ENCODE results near the gene FBXO5. TPM values are rescaled to one million over a fixed set of nuclear protein-coding genes. Genes with fewer than 3 reads are reported as not detected.

Gene FBXO5, protein sequence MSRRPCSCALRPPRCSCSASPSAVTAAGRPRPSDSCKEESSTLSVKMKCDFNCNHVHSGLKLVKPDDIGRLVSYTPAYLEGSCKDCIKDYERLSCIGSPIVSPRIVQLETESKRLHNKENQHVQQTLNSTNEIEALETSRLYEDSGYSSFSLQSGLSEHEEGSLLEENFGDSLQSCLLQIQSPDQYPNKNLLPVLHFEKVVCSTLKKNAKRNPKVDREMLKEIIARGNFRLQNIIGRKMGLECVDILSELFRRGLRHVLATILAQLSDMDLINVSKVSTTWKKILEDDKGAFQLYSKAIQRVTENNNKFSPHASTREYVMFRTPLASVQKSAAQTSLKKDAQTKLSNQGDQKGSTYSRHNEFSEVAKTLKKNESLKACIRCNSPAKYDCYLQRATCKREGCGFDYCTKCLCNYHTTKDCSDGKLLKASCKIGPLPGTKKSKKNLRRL
- total RNA-seq (2022; extraction: Qiagen RNA extraction) = 18.9 to 23.6 TPM (median 19.4 TPM) in 5 replicates

DNA sequence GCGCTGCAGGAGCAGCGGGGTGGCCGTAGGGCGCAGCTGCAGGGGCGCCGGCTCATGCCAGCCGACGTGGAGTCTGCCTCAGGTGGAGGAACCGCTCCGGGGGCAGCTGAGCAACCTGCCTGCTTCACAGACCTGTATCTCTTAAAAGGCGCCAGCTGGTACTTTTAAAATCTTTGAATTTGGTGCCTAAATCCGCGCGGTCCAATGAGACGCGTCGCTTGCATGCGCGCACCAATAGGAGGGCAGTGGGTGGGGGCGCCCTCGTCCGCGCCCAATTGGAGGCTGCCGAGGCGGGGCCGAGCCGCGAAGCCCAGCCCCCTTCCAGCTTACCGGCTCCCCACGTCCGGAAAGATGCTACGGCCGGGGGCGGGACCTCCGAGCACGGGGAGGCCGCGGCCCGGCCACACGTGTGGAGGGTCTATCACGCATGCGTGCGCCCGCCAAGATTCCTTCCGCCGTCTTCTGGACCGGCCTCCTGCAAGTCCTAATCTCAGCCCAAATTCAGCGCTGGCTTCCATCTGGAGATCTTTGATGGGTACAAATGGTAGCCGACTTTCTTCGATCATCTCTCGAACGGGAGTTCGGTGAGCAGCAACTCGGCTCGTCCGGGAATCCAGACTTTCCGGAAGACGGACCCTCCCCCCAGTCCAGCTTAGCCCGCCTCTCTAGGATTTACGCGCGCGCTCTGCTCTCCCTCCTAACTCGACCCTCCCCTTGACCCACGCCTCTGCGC lies at the start of gene FBXO5:
Gene FBXO5 (minus strand): TSS at position 138 of the 733 bp plus-strand sequence. CDS start 82 bp downstream, at position 56.

DNA sequence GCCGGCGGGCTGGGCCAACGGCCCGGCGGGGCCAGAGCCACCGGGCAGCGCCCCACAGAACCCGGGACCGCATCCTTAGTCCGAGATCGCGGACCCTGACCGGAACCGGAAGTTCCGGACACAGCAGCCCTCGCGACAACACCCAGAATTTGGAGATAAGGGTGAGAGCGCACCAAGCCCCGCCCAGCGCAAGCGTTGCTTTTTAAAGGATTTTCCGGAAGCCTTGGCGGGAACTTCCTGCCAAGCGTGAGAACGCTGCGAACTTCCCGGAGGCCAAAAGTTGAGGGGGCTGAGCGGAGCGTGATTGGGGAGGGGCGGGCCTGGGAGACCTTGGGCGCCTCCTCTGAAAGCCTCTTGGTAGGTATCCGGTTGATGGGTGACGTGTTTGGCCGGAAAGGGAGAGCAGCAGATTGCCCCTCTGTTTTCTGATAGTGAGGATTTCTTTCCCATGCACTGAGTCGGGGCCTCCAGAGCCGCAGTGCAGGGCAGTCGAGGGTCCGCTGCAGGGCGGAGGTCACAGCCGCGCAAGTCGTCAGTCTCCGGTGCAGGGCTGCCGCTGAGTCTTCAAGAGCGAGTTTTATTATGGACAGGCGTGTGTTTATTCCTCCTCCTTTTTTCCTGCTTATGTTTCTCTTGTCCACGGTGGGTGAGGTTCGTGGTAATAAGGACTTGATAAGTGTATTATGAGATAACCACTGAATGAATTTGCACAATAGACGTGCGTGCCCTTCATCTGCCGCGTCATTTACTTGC lies 19.9 kb upstream of the FBXO5 start, which contains the start of gene MTRF1L:
Gene MTRF1L (minus strand): TSS at position 97 of the 753 bp plus-strand sequence. CDS start 24 bp downstream, at position 73.

Other genes with a start within 250 kb of the FBXO5 start
- gene VIP, start 232.2 kb downstream of the FBXO5 start, total RNA-seq (2022; extraction: Qiagen RNA extraction) = not detected in 5 replicates
- gene MTRF1L, start 19.7 kb upstream of the FBXO5 start, total RNA-seq (2022; extraction: Qiagen RNA extraction) = 14.2 to 16.2 TPM (median 15.4 TPM) in 5 replicates
- 6.1 to 7.2 TPM (median 7.1 TPM) in 5 replicates for gene RGS17, start 148.2 kb upstream of the FBXO5 start, total RNA-seq (2022; extraction: Qiagen RNA extraction)